Gastroesophageal sphincter (tissue), 3 donors: ENCODE data around the gene GALNT10.

Experiments used
- POLR2A ChIP-seq, 2 donors: fragments of 450-650 bp; IDR thresholded peaks; one replicate each; pipeline ENCODE4 v1.6.1; 2017; ENCODE audit warnings: antibody characterized with exemption in 2 of 2, mild to moderate bottlenecking in 2 of 2, moderate library complexity in 1 of 2
- TF ChIP-seq, protein P1 (sequence below), 4 experiments: fragments of 200-600 bp in 2 of 4; fragments of 450-650 bp in 2 of 4; sonication (generic) in 1 of 4; IDR thresholded peaks; one replicate each; pipeline ENCODE4 v1.5.1; 2017 to 2019; ENCODE audit warnings: antibody characterized with exemption in 4 of 4, mild to moderate bottlenecking in 2 of 4, moderate library complexity in 2 of 4

DNA sequence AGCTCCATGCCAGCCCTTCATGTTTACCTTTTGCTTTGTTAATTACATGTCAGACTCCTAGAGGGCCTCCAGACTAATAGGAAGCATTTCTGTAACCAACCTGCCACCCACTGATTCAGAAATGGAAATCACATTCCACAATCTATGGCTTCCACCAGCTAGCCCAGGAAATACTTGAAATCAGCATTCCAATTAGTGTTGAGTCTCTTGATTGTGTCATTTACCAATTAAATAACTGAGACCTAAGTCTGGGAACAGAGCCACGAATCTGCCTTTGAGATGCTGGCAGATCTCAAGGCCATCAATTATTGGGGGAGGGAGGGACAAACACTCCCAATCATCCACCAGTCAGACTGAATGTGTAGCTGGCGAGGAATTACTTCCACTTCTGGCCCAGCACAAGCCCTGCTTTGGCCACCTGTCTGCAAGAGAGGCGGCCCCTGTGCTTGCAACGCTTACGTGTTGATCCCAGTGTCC, 227.8 kb downstream of the GALNT10 start:
- TF ChIP-seq, protein P1, sequence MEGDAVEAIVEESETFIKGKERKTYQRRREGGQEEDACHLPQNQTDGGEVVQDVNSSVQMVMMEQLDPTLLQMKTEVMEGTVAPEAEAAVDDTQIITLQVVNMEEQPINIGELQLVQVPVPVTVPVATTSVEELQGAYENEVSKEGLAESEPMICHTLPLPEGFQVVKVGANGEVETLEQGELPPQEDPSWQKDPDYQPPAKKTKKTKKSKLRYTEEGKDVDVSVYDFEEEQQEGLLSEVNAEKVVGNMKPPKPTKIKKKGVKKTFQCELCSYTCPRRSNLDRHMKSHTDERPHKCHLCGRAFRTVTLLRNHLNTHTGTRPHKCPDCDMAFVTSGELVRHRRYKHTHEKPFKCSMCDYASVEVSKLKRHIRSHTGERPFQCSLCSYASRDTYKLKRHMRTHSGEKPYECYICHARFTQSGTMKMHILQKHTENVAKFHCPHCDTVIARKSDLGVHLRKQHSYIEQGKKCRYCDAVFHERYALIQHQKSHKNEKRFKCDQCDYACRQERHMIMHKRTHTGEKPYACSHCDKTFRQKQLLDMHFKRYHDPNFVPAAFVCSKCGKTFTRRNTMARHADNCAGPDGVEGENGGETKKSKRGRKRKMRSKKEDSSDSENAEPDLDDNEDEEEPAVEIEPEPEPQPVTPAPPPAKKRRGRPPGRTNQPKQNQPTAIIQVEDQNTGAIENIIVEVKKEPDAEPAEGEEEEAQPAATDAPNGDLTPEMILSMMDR (IDR thresholded peaks at IDR 0.05), result no peak
- TF ChIP-seq POLR2A (IDR thresholded peaks at IDR 0.05), result no peak
